Smooth muscle cell (in vitro differentiated cells): ENCODE measurements around the gene SLIRP. TPM values are rescaled to one million over a fixed set of nuclear protein-coding genes. Genes with fewer than 3 reads are reported as not detected.
"Not testable (repeated sequence)": the region's sequence is repeated elsewhere in the genome, so short reads cannot be mapped to it uniquely, and the experiment has no call there.

Experiments
- DNase-seq: peaks from one replicate; lab custom pipeline; 2025; ENCODE audit not compliant: unreplicated experiment; lab: John Stamatoyannopoulos, UW
- H2AFZ ChIP-seq: fragments of 200-600 bp; sonication (generic); 2 replicates; pipeline ENCODE4 v1.6.0; 2016; ENCODE audit warnings: antibody characterized with exemption, low read depth, mild to moderate bottlenecking
- H3F3A ChIP-seq: fragments of 200-600 bp; sonication (generic); 2 replicates; pipeline ENCODE4 v1.6.0; 2017; ENCODE audit warnings: antibody characterized with exemption, low read depth
- H3K27ac ChIP-seq: fragments of 200-600 bp; sonication (generic); 2 replicates; pipeline ENCODE4 v1.5.1; 2016; ENCODE audit warnings: low read depth, mild to moderate bottlenecking
- H3K27me3 ChIP-seq: fragments of 200-600 bp; sonication (generic); 2 replicates; pipeline ENCODE4 v1.6.1; 2016; ENCODE audit warnings: low read depth, mild to moderate bottlenecking
- H3K36me3 ChIP-seq: fragments of 200-600 bp; sonication (generic); 2 replicates; pipeline ENCODE4 v1.5.1; 2016; ENCODE audit warnings: low read depth
- H3K4me1 ChIP-seq: fragments of 200-600 bp; sonication (generic); 2 replicates; pipeline ENCODE4 v1.5.1; 2016; ENCODE audit warnings: low read depth
- H3K4me2 ChIP-seq: fragments of 200-600 bp; sonication (generic); 2 replicates; pipeline ENCODE4 v1.6.0; 2016; ENCODE audit warnings: mild to moderate bottlenecking
- H3K4me3 ChIP-seq: fragments of 200-600 bp; sonication (generic); 2 replicates; pipeline ENCODE4 v1.5.1; 2016; ENCODE audit warnings: mild to moderate bottlenecking
- H3K79me2 ChIP-seq: fragments of 200-600 bp; sonication (generic); 2 replicates; pipeline ENCODE4 v1.6.0; 2016; ENCODE audit warnings: low read depth, mild to moderate bottlenecking
- H3K9ac ChIP-seq: fragments of 200-600 bp; sonication (generic); 2 replicates; pipeline ENCODE4 v1.6.0; 2016; ENCODE audit warnings: low read depth
- H3K9me3 ChIP-seq: fragments of 200-600 bp; sonication (generic); replicated peaks from 2 replicates; pipeline ENCODE4 v1.5.1; 2016; ENCODE audit warnings: low read depth
- H4K20me1 ChIP-seq: fragments of 200-600 bp; sonication (generic); 2 replicates; pipeline ENCODE4 v1.6.0; 2016; ENCODE audit warnings: low read depth
- CTCF ChIP-seq: fragments of 200-600 bp; sonication (generic); IDR thresholded peaks from 2 replicates; pipeline ENCODE4 v1.5.1; 2017; ENCODE audit warnings: borderline replicate concordance, mild to moderate bottlenecking, antibody characterized with exemption; ENCODE audit not compliant: insufficient read depth, poor library complexity, severe bottlenecking
- WGBS: methylation state at CpG from one replicate; pipeline ENCODE4 v1.1.7; 2016; ENCODE audit warnings: low lambda C conversion rate; 5-methylcytosine and 5-hydroxymethylcytosine counted together
- polyA plus RNA-seq: library from polyadenylated mRNA; unstranded; fragments of >200 nt; fragmentation: Nextera tagmentation; extraction: Ambion mirVana; gene quantifications from 2 replicates; pipeline ENCODE4 v1.2.1, GENCODE V29; 2016
- total RNA-seq: library from RNA; depleted of rRNA; stranded (reverse); fragments of >200 nt; gene quantifications from 2 replicates; pipeline ENCODE4 v1.2.3, GENCODE V29; 2014

SLIRP gene
- total and polyA plus RNA-seq, 2 experiments from 2014 or later: 577 to 735 TPM

DNA sequence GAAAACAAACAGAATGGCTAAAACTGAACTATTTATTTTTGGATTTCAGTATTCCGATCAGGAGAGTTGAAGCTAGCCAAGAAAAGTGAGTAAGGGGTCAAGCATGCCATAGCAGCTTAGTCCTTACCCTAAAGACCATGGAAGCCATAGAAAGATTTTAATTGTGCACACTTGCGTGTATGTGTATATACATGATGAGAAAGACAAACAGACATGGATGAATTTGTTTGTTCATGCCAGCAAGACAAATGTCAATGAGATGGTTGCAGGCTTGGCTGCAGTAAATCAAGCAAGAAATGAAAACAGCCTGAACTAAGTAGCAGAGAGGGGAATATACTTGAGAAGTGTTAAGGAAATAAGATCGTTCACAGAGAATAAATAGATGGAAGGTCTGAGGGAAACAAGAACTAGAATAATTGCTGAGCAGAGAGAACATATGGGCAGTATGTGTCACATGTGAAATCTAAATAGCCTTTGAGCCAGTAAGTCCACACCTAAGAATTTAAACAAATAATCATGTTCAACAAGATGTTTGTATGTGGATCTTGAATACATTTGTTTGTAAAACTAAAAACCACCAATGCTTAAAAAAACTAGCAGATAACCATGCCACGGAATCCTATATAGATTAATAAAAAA lies 38.3 kb downstream of the SLIRP start:
- 98% methylated on average over 4 of the region's 4 CpGs for WGBS
- H3K9ac ChIP-seq: no peak overlapping the region
- H3K4me1 ChIP-seq: no peaks in the 10 kb centered on the region
- DNase-seq: no peak
- no peak overlapping the region for H3K4me2 ChIP-seq
- no peak for TF ChIP-seq CTCF
- H3K27ac ChIP-seq: no peak overlapping the region
- no peaks in the 10 kb centered on the region for H3K27me3 ChIP-seq
- no peaks in the 10 kb centered on the region for H3F3A ChIP-seq
- H2AFZ ChIP-seq: no peak overlapping the region
- peaks cover 20% of the 10 kb centered on the region for H3K79me2 ChIP-seq
- H3K4me3 ChIP-seq: no peak overlapping the region
- peaks cover 48% of the 10 kb centered on the region for H4K20me1 ChIP-seq
- peaks cover 27% of the 10 kb centered on the region for H3K36me3 ChIP-seq
- no peaks in the 10 kb centered on the region for H3K9me3 ChIP-seq

- 97% methylated on average over 13 of the region's 33 CpGs for WGBS
- not testable (repeated sequence) for H2AFZ ChIP-seq, H3K9ac ChIP-seq, H3F3A ChIP-seq, H3K4me1 ChIP-seq, DNase-seq, H3K4me2 ChIP-seq, H3K4me3 ChIP-seq, H3K27me3 ChIP-seq, H3K9me3 ChIP-seq, H3K27ac ChIP-seq
- Histone ChIP-seq H3K36me3 (peaks cover 28% of the 10 kb centered on the region), H3K79me2 (peaks cover 16% of the 10 kb centered on the region), H4K20me1 (peaks cover 52% of the 10 kb centered on the region)
Measured at GRCh38 chr14:77747425-77747824, 39.5 kb downstream of the SLIRP start.

DNA sequence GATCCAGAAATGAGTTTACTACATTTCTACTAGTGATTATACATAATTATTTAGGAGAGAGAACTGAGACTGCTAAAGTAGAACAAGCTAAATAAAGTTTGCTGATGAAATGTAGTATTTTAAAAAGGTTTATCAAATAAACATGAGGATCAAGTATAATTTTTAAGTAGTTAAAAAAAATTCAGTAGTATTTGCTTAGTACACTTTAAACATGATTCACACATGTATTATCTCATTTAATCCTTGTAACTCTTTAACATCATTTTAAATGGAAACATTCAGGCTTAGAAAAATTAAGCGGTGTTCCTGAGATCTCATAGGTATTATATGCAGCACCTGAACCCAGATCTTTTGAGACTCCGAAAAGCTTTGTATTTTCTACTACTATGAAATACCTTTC lies 44.4 kb downstream of the SLIRP start:
- Histone ChIP-seq H2AFZ (no peak overlapping the region), H4K20me1 (peaks cover 59% of the 10 kb centered on the region), H3K27me3 (no peaks in the 10 kb centered on the region), H3K4me3 (no peak overlapping the region), H3K9me3 (no peaks in the 10 kb centered on the region), H3F3A (no peaks in the 10 kb centered on the region), H3K4me2 (no peak overlapping the region), H3K27ac (no peak overlapping the region), H3K9ac (no peak overlapping the region), H3K4me1 (no peaks in the 10 kb centered on the region), H3K36me3 (peaks cover 24% of the 10 kb centered on the region), H3K79me2 (peaks cover 33% of the 10 kb centered on the region)
- DNase-seq: no peak
- no peak for TF ChIP-seq CTCF
- 100% methylated on average over 2 of the region's 2 CpGs for WGBS

DNA sequence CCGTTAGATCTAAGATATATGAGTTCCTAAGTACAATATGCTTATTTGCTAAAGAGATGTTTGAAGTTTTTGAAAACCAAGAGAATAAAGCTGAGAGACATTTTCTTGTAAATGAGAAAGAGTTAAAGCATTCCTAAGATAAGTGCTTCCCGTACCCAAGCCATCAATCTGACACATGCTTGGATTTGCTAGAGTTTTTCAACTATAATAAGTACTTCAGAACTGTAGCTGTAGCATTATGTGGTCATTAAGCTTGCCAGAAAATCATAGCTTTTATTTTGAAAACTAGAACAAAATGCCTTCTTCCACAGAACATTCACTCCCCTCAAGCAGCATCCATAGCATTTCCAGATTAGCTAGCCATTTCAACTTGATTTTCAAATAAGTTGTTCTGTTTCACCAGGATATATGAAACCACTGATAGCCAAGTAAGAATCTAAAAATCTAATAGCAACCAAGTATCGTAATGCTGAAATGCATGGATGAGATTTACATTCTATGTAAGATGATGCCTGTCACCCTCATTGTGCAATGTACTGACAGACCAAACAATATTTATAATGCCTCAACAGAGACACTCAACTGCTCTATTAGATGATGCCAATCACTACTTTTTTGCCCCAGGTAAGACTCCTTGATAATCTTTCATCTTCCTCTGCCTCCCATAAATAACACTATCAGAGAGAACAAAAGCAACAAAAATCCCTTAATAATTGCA lies 45.1 kb downstream of the SLIRP start:
- Histone ChIP-seq H3K79me2 (peaks cover 38% of the 10 kb centered on the region), H3K27me3 (no peaks in the 10 kb centered on the region), H3K27ac (no peak overlapping the region), H3F3A (no peaks in the 10 kb centered on the region), H3K4me1 (no peaks in the 10 kb centered on the region), H4K20me1 (peaks cover 64% of the 10 kb centered on the region), H3K4me2 (no peak overlapping the region), H3K9ac (no peak overlapping the region), H2AFZ (no peak overlapping the region), H3K36me3 (peaks cover 24% of the 10 kb centered on the region), H3K9me3 (no peaks in the 10 kb centered on the region), H3K4me3 (no peak overlapping the region)
- DNase-seq: no peak
- WGBS: 73% methylated on average over 3 of the region's 3 CpGs
- no peak for TF ChIP-seq CTCF
